Right atrium auricular region (tissue), 2 donors: ENCODE measurements around the gene HAP1. TPM values are rescaled to one million over a fixed set of nuclear protein-coding genes. Genes with fewer than 3 reads are reported as not detected.
"Not testable (repeated sequence)": the region's sequence is repeated elsewhere in the genome, so short reads cannot be mapped to it uniquely, and the experiment has no call there.

Experiments
- DNase-seq: peaks from one replicate; pipeline ENCODE4 v3.0.0-alpha.2; 2019; ENCODE audit warnings: low spot score
- H3K27ac ChIP-seq, 2 donors: fragments of 200-600 bp; sonication (generic); 1 replicate in 1 of 2; 2 replicates in 1 of 2; pipeline ENCODE4 v1.5.1; 2016 to 2019
- H3K27me3 ChIP-seq, 2 donors: fragments of 200-600 bp; sonication (generic); one replicate each; pipeline versions ENCODE4 v1.5.1 to v1.6.0; 2017 to 2019
- H3K36me3 ChIP-seq: fragments of 200-600 bp; sonication (generic); one replicate; pipeline ENCODE4 v1.5.1; 2016
- H3K4me1 ChIP-seq, 2 donors: fragments of 200-600 bp; sonication (generic); one replicate each; pipeline versions ENCODE4 v1.5.1 to v1.6.0; 2017 to 2019
- H3K4me3 ChIP-seq, 2 donors: fragments of 200-600 bp; sonication (generic); 1 replicate in 1 of 2; 2 replicates in 1 of 2; pipeline ENCODE4 v1.5.1; 2017 to 2019; ENCODE audit warnings: mild to moderate bottlenecking in 1 of 2, moderate library complexity in 1 of 2
- H3K9me3 ChIP-seq, 2 donors: fragments of 200-600 bp; sonication (generic); one replicate each; pipeline ENCODE4 v1.5.1; 2019
- total RNA-seq, 2 donors: library from RNA; depleted of rRNA; stranded (reverse); fragments of >200 nt; gene quantifications; one replicate each; pipeline ENCODE4 v1.1.0, GENCODE V29; 2016
- TF ChIP-seq, protein P1 (sequence below), 2 donors: fragments of 200-600 bp; sonication (generic); IDR thresholded peaks; one replicate each; pipeline ENCODE4 v1.5.1; 2019; ENCODE audit warnings: antibody characterized with exemption in 2 of 2

HAP1 gene
- total RNA-seq, 2 donors from 2014 or later: 0.08 TPM; not detected in 1

DNA sequence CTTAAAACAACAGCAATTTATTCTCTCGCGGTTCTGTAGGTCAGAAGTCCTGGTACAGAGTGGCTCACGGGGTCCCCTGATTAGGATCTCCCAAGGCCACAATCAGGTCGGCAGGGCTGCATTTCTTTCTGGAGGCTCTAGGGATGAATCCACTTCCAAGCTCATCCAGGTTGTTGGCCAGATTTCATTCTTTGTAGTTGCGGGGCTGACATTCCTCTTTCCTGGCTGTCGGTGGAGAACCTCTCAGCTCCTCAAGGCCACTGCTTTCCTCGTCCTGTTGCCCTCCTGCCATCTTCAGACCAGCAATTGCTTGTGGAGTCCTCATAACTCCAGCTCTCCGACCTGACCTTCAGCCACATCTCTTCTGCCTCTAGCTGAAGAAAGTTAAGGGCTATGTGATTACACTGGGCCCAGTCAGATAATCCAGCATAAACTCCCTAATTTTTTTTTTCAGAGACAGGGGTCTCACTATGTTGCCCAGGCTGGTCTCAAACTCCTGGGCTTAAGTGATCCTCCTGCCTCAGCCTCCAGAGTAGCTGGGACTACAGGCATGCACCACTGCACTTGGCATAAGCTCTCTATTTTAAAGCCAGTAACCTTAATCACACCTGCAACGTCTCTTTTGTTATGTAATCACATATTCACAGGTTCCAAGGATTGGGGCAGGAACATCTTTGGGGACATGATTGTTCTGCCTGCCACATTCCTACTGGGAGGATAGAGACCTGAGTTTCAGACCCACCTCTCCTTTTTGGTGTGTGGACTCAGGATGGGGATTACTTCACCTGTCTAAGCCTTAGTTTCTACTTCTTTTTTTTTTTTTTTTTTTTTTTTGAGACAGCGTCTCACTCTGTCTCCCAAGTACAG lies 26.4 kb downstream of the HAP1 start:
- Histone ChIP-seq H3K36me3 (no peaks in the 10 kb centered on the region), H3K9me3 (no peaks in the 10 kb centered on the region), H3K27me3 (no peaks in the 10 kb centered on the region), H3K4me1 (no peaks in the 10 kb centered on the region), H3K4me3 (no peak overlapping the region), H3K27ac (no peak overlapping the region)
- no peak for DNase-seq
- TF ChIP-seq, protein P1, sequence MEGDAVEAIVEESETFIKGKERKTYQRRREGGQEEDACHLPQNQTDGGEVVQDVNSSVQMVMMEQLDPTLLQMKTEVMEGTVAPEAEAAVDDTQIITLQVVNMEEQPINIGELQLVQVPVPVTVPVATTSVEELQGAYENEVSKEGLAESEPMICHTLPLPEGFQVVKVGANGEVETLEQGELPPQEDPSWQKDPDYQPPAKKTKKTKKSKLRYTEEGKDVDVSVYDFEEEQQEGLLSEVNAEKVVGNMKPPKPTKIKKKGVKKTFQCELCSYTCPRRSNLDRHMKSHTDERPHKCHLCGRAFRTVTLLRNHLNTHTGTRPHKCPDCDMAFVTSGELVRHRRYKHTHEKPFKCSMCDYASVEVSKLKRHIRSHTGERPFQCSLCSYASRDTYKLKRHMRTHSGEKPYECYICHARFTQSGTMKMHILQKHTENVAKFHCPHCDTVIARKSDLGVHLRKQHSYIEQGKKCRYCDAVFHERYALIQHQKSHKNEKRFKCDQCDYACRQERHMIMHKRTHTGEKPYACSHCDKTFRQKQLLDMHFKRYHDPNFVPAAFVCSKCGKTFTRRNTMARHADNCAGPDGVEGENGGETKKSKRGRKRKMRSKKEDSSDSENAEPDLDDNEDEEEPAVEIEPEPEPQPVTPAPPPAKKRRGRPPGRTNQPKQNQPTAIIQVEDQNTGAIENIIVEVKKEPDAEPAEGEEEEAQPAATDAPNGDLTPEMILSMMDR (IDR thresholded peaks at IDR 0.05): no peak

DNA sequence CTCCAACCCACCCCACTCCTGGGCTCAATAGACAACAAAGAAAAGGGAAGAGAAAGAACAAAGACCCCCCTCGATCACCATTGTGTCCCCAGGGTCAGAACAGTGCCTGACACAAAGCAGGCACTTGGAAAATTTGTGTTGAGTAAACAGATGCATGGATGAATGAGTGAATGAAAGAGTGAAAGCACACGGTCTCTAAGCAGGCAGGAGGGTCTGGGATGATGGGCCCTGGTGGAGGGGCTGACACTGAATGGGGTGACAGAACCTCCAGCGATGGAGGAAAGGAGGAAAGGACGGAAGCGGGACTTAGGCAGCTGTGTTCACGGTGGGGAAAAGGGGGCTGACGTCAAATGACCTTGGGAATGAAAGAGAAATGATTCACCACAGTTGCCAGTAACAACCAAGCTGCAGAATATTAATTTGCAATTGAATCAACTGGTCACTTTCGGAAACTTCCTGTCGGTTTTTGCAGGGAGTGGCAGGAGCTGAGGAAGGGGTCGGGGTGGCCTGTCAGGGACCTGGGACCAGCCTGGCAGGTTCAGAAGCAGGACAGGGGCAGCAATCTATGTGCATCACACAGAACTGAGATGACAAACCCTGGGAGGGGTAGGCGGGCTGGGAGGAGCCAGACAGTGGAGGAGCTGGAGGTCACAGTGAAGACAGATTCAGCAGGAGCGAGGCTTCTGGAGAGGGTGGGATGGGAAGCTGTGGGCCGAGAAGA lies 29.0 kb downstream of the HAP1 start:
- H3K4me3 ChIP-seq: no peak overlapping the region
- H3K4me1 ChIP-seq: no peaks in the 10 kb centered on the region
- H3K9me3 ChIP-seq: no peaks in the 10 kb centered on the region
- no peaks in the 10 kb centered on the region for H3K27me3 ChIP-seq
- H3K36me3 ChIP-seq: no peaks in the 10 kb centered on the region
- no peak overlapping the region for H3K27ac ChIP-seq
- no peak for DNase-seq
- TF ChIP-seq, protein P1 (IDR thresholded peaks at IDR 0.05): no peak

DNA sequence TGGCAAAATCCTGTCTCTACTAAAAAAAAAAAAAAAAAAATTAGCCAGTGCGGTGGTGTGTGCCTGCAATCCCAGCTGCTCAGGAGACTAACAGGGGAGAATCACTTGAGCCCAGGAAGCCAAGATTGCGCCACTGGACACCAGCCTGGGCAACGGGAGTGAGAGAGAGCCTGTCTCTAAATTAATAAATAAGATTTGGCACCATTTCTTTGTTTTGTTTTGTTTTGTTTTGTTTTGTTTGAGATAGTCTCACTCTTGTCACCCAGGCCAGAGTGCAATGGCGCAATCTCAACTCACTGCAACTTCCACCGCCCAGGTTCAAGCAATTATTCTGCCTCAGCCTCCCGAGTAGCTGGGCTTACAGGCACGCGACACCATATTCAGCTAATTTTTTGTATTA lies 31.7 kb downstream of the HAP1 start:
- TF ChIP-seq, protein P1 (IDR thresholded peaks at IDR 0.05): no peak
- Histone ChIP-seq H3K27me3 (no peaks in the 10 kb centered on the region), H3K9me3 (no peaks in the 10 kb centered on the region), H3K36me3 (no peaks in the 10 kb centered on the region), H3K27ac (no peak overlapping the region), H3K4me3 (no peak overlapping the region), H3K4me1 (peaks cover 0 to under 1% of the 10 kb centered on the region in 2 donors)
- no peak for DNase-seq

DNA sequence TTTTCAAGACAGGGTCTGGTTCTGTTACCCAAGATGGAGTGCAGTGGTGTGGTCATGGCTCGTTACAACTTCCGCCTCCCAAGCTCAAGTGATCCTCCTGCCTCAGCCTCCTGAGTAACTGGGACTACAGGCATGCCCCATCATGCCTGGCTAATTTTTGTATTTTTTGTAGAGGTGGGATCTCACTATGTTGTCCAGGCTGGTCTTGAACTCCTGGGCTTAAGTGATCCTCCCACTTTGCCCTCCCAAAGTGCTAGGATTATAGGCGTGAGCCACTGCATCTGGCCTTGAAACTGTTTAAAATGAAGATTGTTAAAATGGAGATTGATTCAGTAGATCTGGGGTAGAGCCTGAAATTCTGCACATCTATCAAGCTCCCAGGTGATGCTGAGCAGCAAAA lies 33.6 kb downstream of the HAP1 start:
- not testable (repeated sequence) for H3K36me3 ChIP-seq, H3K4me3 ChIP-seq, H3K27me3 ChIP-seq, H3K9me3 ChIP-seq, H3K27ac ChIP-seq, DNase-seq
- peaks cover 0 to 19% of the 10 kb centered on the region in 2 donors for H3K4me1 ChIP-seq

DNA sequence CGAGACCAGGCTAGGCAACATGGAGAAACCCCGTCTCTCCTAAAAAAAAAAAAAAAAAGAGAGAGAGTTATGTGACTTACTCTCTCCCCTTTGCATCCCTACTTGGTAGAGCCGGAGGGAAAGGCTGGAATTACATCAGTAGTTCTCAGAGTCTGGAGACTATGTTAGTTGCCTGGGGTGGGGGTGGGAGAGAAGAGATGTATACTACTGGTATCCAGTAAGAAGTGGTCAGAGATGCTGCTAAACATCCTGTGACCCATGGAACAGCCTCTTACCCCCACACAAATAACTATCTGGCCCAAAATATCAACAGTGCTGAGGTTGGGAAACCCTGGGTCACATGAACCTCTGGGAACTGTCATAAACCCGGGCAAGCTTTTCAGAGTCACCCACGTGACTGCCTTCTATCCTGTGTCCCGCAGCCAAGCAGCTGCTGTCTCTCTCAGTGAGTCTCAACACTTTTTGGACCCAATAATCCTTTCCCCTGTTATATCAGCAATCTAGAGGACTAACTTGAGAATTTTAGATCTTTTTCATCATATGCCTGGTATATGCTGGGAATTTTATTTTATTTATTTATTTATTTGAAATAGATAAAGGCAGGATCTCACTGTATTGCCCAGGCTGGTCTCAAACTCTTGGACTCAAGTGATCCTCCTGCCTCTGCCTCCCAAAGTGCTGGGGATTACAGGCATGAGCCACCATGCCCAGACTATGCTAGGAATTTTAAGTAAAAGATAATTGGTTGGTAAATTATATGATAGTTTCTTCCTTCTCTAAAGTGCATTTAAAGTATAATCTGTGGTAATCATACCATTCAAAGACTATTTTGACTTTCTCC lies 37.1 kb downstream of the HAP1 start:
- DNase-seq: peak; percentile 87
- no peaks in the 10 kb centered on the region for H3K27me3 ChIP-seq
- TF ChIP-seq, protein P1 (IDR thresholded peaks at IDR 0.05): no peak
- H3K4me1 ChIP-seq: peaks cover 0 to 22% of the 10 kb centered on the region in 2 donors
- no peak overlapping the region for H3K4me3 ChIP-seq
- peaks cover 34% of the 10 kb centered on the region for H3K36me3 ChIP-seq
- H3K27ac ChIP-seq: peak overlapping the region; percentile 55 to 60
- no peaks in the 10 kb centered on the region for H3K9me3 ChIP-seq
